T-helper 22 cell (primary cell): ENCODE data around the gene MCM3.

ENCODE experiments used
- DNase-seq: peaks from one replicate; pipeline ENCODE4 v3.0.0-alpha.2; 2020; ENCODE audit warnings: low read depth

The MCM3 gene

GRCh38 chr6:52301326-52301725 is 16.8 kb upstream of the MCM3 start:
- no peak for DNase-seq

GRCh38 chr6:52300489-52300931 is 16.0 kb upstream of the MCM3 start:
- DNase-seq, result no peak

GRCh38 chr6:52299653-52300052 is 15.1 kb upstream of the MCM3 start:
- DNase-seq, result no peak

GRCh38 chr6:52297433-52297832 is 12.9 kb upstream of the MCM3 start:
- no peak for DNase-seq

GRCh38 chr6:52293067-52293466 is 8.5 kb upstream of the MCM3 start:
- no peak for DNase-seq

GRCh38 chr6:52288841-52289240 is 4.3 kb upstream of the MCM3 start:
- DNase-seq, result no peak

GRCh38 chr6:52288216-52288615 is 3.7 kb upstream of the MCM3 start:
- DNase-seq, result no peak

- DNase-seq, result peak; percentile 24
These were observed 2.4 kb upstream of the MCM3 start for GRCh38 chr6:52286798-52287432.

- no peak for DNase-seq
These were observed 881 bp upstream of the MCM3 start for GRCh38 chr6:52285177-52286068.

- DNase-seq, result no peak
These were observed 447 bp downstream of the MCM3 start for GRCh38 chr6:52284131-52284459.

- no peak for DNase-seq
These were observed 1.4 kb downstream of the MCM3 start for GRCh38 chr6:52283111-52283510.

- DNase-seq, result no peak
These were observed 8.4 kb downstream of the MCM3 start for GRCh38 chr6:52276130-52276529.

GRCh38 chr6:52271852-52272460 is 12.6 kb downstream of the MCM3 start:
- DNase-seq, result no peak

GRCh38 chr6:52263709-52264540 is 20.6 kb downstream of the MCM3 start:
- DNase-seq, result peak; percentile 27

GRCh38 chr6:52262620-52263344 is 21.8 kb downstream of the MCM3 start:
- no peak for DNase-seq

GRCh38 chr6:52261229-52261628 is 23.3 kb downstream of the MCM3 start:
- no peak for DNase-seq

GRCh38 chr6:52260634-52261033 is 23.9 kb downstream of the MCM3 start:
- DNase-seq, result no peak

- no peak for DNase-seq
These were observed 29.1 kb downstream of the MCM3 start for GRCh38 chr6:52255434-52255833.

GRCh38 chr6:52254731-52255378 is 29.7 kb downstream of the MCM3 start:
- no peak for DNase-seq

GRCh38 chr6:52253494-52253893 is 31.0 kb downstream of the MCM3 start:
- DNase-seq, result no peak

GRCh38 chr6:52251113-52251512 is 33.4 kb downstream of the MCM3 start:
- DNase-seq, result no peak
